GM19468 (cell line): Measurements from ENCODE around the gene PRAMEF2.
"Not testable (repeated sequence)": the region's sequence is repeated elsewhere in the genome, so short reads cannot be mapped to it uniquely, and the experiment has no call there.

Experiments used
- ATAC-seq: cut with Tn5 transposase; IDR thresholded peaks from one replicate; pipeline ENCODE4 v1.9.1; 2021; ENCODE audit warnings: mild to moderate bottlenecking, moderate library complexity, moderate number of reproducible peaks; ENCODE audit not compliant: unreplicated experiment; ENCODE audit errors: extremely low read depth

The PRAMEF2 gene, protein sequence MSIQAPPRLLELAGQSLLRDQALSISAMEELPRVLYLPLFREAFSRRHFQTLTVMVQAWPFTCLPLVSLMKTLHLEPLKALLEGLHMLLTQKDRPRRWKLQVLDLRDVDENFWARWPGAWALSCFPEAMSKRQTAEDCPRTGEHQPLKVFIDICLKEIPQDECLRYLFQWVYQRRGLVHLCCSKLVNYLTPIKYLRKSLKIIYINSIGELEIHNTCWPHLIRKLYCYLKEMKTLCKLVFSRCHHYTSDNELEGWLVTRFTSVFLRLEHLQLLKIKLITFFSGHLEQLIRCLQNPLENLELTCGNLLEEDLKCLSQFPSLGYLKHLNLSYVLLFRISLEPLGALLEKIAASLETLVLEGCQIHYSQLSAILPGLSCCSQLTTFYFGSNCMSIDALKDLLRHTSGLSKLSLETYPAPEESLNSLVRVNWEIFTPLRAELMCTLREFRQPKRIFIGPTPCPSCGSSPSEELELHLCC

DNA sequence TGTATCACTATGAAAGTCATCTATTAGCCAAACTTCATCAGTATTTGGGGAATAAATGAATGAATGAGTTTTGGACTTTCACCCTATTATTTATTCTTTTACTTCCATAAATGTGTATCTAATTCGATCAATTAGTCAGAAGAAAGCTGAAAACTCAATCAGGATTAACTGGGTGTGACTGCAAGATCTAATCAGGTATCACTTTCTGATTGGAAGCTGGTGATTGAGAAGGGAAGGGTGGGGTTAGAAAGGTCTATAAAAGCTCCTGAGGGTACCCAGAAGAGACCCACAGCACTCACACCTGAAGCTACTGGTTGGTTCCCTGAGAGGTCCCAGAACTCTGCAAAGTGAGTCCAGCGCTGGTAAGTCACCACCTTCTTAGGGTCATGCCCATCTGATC, at the start of gene PRAMEF2:
Gene PRAMEF2, plus strand, starts transcription at position 301 of the 400 bp plus-strand sequence. CDS start 1,924 bp downstream, outside the sequence.
- not testable (repeated sequence) for ATAC-seq

DNA sequence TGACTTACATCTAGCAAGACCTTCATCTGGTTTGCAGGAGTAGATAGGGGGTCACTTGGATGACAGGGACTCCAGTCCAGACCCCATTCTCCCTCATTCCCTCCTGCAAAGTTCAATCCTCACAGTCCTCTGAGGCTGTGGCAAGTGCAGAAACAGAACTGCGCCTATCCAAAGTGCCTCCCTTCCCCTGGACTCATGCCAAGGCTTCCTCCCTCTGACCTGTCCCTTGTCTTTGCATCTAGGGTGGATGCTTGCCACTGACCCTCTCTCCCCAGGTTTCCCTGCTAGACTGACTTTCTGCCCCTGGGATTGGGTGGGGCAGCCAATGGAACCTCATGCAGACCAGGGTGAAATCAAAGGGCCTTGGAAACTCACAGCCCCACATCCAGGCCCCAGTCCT, 47.0 kb upstream of the PRAMEF2 start:
- no peak for ATAC-seq

DNA sequence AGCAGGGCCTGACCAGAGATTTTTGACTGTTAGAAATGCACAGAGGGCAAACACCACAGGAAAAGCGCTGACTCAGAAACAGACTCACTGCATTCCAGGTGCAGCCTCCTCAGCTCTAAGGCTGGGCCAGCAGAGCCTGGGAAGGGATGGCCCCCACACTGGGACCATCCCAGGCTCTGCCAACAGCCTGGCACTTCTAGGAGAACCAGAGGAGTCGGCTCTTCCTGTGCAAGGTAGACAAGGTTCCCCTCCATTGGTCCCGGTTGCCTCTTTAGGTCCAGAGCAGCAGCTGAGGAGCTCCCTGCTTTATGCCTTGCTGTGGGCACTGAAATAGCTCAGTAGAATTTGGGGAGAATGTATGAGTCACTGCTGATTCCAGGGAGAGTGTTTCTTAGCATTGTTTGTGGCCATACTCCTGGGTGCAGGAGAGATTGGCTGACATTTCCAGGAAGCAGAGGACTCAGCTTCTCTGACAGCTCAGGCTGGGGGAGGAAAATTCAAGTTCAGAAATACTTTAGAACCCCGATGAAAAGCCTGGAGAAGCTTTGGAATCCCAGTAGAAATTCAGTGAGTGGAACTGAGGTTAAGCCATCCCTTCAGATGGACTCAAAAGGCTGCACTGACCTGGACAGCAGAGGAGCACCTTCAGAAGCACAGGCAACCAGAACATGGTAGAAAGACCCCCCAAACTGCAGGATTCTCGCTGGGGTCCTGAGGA, 46.0 kb upstream of the PRAMEF2 start:
- ATAC-seq, result no peak

DNA sequence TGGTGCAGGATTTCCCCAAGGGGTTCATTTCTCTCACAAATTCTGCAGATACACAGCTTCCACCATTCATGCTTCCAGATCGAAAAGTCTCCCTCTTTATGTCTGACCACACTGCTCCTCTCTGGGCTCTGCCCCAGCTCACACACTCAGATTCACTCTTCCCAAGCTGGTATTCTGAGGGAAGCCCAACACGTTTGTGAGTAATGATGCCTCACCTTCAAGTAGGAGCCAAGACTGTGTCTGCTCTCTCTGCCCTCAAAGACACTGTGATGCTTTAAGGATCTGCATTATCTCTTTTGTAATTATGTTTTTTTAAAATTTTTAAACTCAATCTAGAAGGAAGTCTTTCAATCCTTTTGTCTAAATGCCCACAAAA, 45.5 kb upstream of the PRAMEF2 start:
- ATAC-seq, result no peak

DNA sequence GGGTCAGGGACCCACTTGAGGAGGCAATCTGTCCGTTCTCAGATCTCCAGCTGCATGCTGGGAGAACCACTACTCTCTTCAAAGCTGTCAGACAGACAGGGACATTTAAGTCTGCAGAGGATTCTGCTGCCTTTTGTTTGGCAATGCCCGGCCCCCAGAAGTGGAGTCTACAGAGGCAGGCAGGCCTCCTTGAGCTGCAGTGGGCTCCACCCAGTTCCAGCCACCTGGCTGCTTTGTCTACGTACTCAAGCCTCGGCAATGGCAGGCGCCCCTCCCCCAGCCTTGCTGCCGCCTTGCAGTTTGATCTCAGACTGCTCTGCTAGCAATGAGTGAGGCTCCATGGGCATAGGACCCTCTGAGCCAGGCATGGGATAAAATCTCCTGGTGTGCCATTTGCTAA, 37.8 kb upstream of the PRAMEF2 start:
- not testable (repeated sequence) for ATAC-seq

DNA sequence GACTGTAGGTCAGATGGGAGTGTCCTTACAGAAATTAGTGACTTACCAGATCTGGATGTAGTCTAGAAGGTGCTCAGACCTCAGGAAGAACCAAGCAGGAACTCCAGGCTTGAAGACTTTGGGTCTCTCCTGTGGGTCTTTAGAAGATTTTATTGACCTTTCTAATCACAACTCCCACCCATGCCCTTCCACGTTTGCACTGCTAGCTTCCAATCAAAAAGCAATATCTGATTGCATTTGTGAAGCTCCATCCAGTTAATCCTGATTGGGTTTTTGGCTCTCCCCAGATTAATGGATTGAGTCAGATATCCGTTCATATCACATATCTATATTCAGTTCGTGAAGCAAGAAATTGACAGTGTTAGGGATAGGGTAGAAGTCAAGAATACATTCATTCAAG, 25.6 kb upstream of the PRAMEF2 start, which contains the start of gene PRAMEF11:
Gene PRAMEF11, minus strand, starts transcription at position 101 of the 400 bp plus-strand sequence. CDS start 2,621 bp downstream, outside the sequence.
- ATAC-seq, result not testable (repeated sequence)

DNA sequence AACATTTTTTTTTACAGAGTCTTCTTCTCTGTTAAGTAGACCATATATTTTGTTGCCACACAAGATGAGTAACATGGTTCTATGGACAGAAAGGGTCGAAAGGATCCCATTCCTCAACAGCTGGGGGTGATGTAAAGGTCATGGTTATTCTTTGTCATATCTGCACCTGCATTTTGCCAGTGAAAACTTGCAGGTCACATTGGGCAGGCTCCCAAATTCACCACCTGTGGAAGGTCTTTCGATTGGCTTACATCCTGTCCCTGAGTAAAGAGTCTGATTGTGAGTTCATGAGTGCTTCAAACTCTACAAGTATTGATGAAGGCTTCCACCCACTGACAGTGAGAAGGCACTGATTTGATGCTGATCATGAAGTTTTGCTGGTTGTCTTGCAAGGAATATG, 23.6 kb upstream of the PRAMEF2 start:
- ATAC-seq, result not testable (repeated sequence)

DNA sequence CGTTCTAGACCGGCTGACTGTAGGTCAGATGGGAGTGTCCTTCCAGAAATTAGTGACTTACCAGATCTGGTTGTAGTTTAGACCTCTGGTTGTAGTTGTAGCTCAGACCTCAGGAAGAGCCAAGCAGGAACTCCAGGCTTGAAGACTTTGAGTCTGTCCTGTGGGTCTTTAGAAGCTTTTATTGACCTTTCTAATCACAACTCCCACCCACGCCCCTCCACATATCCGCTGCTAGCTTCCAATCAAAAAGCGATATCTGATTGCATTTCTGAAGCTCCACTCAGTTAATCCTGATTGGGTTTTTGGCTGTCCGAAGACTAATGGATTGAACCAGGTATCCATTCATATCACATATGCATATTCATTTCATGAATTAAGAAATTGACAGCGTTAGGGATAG, 8.3 kb upstream of the PRAMEF2 start, which contains the start of gene HNRNPCL1:
Gene HNRNPCL1, minus strand, starts transcription at position 101 of the 400 bp plus-strand sequence. CDS start 431 bp downstream, outside the sequence.
- not testable (repeated sequence) for ATAC-seq

DNA sequence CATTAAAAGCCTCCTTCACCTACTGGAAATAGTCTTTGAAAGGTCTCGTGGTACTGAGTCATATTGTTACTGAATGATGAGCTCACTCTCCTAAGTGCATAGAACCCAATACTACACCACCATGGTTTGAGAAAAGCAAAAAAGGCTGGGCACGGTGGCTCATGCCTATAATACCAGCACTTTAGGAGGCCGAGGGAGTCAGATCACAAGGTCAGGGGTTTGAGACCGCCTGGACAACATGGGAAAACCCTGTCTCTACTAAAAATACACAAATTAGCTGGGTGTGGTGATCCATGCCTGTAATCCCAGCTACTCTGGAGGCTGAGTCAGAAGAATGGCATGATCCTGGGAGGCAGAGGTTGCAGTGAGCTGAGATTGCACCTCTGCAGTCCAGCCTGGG, 5.1 kb upstream of the PRAMEF2 start:
- ATAC-seq, result no peak

DNA sequence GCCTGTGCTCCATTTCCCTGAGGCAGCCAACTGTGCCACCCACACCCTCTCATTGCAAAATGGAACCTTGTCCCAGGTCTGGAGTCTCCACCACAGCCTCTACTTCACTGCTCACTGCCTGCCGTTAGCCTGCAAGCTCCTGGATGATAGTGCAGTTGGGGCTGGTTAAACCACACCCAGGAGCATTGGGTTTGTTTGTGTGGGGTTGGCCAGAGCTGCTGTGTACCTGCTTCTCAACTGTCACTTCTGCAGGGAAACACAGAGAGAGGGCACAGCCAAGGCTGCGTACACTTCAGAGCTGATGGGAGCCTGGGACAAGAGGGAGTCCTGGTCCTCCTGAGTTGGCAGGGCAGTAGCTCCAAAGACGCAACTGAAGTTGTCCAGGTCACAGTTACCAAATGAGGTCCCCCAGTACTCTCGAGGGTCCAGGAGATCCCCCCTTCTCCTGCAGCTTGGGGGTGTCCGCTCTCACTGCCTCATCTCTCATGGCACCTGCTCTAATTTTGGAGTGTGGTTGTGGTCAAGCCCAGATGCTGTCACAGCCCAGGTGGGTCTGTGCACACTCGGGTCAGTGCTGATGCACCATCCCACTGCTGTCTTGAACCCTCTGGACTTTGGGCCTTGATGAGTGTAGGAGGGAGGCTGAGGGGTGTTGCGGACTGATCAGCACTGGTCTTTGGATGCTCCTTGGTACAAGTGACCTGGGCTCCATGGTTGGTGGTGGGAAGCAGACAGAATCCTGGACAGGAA, 6.4 kb downstream of the PRAMEF2 start:
- not testable (repeated sequence) for ATAC-seq

DNA sequence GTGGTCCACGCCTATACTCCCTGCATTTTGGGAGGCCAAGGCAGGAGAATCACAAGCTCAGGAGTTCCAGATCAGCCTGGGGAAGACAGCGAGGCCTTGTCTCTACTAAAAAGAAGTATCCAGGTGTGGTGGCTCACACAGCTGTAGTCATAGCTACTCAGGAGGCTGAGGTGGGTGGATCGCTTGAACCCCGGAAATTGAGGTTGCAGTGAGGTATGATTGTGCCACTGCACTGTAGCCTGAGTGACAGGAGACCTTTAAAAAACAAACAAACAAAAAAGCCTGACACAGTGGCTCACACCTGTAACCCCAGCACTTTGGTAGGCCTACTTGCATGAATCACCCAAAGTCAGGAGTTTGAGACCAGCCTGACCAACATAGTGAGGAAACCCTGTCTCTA, 21.6 kb downstream of the PRAMEF2 start:
- ATAC-seq, result not testable (repeated sequence)

DNA sequence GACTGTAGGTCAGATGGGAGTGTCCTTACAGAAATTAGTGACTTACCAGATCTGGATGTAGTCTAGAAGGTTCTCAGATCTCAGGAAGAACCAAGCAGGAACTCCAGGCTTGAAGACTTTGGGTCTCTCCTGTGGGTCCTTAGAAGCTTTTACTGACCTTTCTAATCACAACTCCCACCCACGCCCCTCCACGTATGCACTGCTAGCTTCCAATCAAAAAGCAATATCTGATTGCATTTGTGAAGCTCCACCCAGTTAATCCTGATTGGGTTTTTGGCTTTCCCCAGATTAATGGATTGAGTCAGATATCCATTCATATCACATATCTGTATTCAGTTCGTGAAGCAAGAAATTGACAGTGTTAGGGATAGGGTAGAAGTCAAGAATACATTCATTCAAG, 29.2 kb downstream of the PRAMEF2 start, which contains the start of gene PRAMEF4:
Gene PRAMEF4, minus strand, starts transcription at position 101 of the 400 bp plus-strand sequence. CDS start 2,807 bp downstream, outside the sequence.
- ATAC-seq, result not testable (repeated sequence)

DNA sequence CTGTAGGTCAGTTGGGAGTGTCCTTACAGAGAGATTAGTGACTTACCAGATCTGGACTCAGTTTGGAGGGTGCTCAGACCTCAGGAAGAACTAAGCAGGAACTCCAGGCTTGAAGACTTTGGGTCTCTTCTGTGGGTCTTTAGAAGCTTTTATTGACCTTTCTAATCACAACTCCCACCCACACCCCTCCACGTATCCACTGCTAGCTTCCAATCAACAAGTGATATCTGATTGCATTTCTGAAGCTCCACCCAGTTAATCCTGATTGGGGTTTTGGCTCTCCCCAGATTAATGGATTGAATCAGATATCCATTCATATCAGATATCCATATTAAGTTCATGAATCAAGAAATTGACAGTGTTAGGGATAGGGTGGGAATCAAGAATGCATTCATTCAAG, 41.3 kb downstream of the PRAMEF2 start, which contains the start of gene PRAMEF10:
Gene PRAMEF10, minus strand, starts transcription at position 101 of the 400 bp plus-strand sequence. CDS start 2,423 bp downstream, outside the sequence.
- not testable (repeated sequence) for ATAC-seq

DNA sequence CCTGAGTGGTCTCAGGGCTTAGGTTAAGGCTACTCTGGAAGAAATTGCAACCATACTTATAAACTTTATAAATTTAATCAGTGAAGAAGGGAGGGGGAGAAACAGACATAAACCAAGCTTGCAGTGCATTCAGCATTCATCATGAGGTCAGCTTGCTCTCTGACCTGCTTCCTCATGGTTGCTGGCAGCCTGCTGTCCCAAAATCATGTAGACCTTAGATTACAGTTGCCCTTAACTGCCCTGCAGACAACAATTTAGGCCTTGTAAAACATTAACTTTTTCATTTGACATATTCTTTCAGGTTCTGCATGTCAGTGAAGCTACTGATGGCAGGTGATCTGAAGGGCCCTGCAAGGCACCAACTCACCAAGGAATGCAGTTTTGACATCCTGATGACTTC, 42.3 kb downstream of the PRAMEF2 start:
- ATAC-seq, result not testable (repeated sequence)

DNA sequence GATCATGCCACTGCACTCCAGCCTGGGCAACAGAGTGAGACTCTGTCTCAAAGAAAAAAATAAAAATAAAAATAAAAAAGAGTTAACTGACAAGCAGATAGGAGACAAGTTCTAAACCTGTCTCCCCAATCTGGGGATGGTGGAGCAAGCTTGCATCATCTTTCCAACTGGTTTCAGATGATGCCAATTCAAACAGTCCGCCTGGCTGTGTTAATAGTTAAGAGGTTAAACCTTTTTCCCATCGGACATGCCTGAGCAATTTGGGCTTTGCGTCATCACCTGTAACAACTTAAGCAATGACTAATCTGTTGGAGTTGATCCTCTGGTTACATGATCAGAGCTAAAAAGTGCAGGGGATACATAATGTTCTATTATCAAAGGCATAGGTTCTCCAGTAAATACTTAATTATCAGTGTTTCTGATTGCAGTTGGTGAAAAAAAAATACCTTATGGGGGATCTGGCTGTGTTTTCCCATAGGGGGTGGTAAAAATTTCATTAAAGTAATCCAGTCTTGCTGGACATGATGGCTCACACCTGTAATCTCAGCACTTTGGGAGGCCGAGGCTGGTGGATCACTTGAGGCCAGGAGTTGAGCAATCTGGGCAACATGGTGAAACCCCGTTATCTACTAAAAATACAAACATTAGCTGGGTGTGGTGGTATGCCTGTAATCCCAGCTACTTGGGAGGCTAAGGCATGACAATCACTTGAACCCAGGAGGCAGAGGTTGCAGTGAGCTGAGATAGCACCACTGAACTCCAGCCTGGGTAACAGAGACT, 47.1 kb downstream of the PRAMEF2 start:
- ATAC-seq, result not testable (repeated sequence)
